Caki2 (cell line): ENCODE measurements around the gene PTPRO. TPM values are rescaled to one million over a fixed set of nuclear protein-coding genes. Genes with fewer than 3 reads are reported as not detected.

Source experiments
- DNase-seq: peaks from one replicate; pipeline ENCODE4 v3.0.0-alpha.2; 2015; ENCODE audit warnings: low read depth
- in situ Hi-C: cut with HindIII; loops from 2 replicates; pipeline ENCODE4 v1.10.0; 2016; ENCODE audit warnings: low sequenced_read_pairs, low pct_unique_long_range_greater_than_20kb, mixed read lengths
- total RNA-seq: library from RNA; depleted of rRNA; stranded (reverse); fragments of >200 nt; shearing (Covaris generic); gene quantifications from 2 replicates; pipeline ENCODE4 v1.2.3, GENCODE V29; 2014; ENCODE audit warnings: low replicate concordance

PTPRO gene
- total RNA-seq, 1 experiment from 2014 or later, result 0.54 TPM

- peak; percentile 93 for DNase-seq
- in situ Hi-C loops, result no loop called here
Measured at GRCh38 chr12:15336768-15337553, 14.7 kb downstream of the PTPRO start.

DNA sequence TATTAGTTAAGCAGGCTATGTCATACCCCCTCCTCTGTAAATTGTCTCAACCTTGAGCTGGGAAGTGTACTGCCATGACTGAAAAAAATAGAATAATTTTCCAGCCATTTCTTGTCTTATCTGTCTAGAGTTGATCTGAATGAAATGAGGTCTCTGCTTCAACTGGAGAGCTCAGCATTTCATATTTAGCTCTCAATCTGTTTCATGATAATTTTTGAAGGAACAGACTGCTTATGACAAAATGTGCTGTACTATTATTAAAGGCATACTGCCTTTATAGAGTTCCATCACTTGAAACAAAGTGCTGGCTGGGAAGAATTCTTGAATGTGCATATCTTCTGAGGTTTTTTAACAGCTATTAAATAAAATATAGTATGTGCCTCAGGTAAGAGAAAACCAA, 19.1 kb downstream of the PTPRO start:
- in situ Hi-C loops, result no loop called here
- no peak for DNase-seq

DNA sequence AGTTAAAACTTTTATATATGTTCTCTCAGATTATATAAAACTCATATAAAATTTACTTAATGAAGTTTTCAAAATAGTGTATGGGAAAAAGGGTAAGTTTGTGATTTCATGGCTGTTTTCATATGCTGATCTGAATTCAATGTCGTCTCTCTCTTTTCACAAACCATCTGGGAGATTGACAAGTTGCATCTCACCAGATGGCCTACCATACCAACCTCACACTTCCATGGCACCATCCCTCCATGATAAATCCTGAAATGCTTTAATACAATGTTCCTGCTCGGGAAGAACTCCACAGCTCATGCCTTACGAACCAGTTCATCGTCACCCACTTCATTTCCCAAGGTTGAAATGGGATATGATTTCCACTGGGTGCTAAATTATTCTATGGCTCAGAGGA, 22.3 kb downstream of the PTPRO start:
- in situ Hi-C loops, result no loop called here
- no peak for DNase-seq

GRCh38 chr12:15346488-15346887, 24.2 kb downstream of the PTPRO start:
- in situ Hi-C loops, result no loop called here
- DNase-seq, result no peak

DNA sequence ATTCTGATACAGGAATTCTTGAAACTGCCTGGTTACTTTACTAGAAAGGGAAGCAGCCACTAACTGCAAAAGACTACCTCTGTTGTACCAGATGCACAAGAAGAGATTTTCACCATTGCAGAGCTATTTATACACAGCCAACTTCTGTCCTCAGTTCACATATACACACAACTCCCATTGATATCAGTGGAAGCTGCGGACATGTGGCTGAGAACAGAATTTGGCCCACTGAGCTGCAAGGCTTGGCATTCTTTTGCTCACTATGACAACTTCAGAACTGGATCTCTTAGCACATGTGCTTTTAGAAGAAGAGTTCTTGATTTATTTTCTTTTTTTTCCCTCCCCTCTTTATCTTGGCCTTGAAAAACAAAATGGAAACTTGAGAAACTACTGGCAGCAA, 28.3 kb downstream of the PTPRO start:
- DNase-seq, result no peak
- in situ Hi-C loops, result no loop called here

DNA sequence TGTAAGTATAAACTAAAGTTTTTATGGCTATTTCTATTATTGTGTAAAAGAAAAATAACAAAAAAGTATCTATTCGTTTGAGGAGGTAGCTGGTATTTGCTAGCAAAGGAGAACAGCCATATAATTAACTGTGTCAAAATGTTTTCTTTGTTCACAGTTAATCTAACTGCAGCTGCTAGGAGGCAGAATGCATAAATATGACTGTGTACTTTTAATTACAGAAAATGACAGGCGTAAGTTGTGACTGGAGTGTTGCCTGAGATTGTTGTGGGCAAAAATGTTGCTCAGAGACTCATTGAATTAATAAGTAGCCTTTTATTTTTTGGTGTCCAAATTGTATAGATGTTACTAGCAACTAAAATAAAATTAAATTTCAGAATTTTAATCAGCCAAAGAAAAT, 33.5 kb downstream of the PTPRO start:
- DNase-seq, result no peak
- in situ Hi-C loops, result no loop called here

GRCh38 chr12:15356951-15357364, 34.6 kb downstream of the PTPRO start:
- no peak for DNase-seq
- in situ Hi-C loops, result no loop called here

DNA sequence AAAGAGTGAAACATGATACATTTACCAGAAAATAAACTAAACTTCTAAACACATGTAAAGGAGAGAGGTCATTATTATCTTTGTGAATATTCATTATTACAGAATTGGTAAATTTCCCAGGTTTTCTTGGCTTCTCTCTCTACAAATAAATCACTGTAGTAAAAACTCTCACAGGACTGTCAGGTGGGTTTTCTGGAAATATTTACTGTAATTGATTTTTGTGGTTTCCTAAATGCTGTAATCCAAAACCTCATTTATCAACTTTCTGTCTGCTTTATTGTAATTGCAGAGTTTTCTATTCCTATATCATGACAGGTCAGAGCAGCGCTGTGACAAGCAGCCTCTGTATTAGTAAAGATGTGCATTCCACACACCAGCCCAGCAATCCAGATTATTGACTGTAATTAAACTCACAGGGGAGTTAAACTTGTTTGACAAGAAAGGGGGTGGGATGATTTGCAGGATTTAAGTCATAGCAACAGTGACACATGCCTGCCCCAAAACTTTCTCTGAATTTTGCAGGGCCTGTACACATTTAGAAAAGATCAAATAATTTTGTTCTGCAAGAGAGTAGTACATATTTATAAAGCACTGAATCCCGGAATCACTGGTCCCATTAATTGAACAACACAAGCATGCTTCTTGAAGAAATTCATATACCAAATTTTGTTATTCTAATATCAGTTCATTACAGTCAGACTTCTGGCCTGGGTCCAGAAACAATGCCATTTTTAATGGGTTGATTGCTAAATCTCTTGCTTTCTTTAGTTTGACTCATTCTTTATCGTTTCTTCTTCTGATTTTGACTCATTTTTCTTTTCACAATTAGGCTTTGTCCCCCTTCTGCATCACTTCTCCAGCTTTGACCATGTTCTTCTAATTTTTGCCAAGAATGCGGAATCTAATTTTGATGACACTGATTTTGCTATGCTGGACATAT, 42.2 kb downstream of the PTPRO start:
- DNase-seq, result no peak

DNA sequence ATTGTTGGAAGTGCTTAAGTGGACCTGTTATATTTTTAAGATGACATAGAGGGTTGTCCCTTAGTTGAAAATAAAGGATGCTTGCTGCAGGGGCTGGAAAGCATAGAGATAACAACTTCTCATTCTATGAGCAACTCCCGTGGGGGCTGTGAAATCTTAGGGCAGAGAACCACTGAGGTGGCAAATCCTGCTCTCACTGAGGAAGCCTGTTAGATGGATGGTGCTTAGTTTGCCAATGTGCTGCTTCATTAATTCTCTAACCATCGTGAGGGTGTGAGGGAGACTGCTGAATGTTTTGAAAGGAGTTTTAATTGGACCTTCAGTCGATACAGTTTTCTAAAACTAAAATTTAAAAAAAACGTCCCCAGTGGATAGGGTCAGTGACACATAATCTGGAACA, 46.5 kb downstream of the PTPRO start:
- DNase-seq, result no peak
- in situ Hi-C loops, result no loop called here

More for the DNA sequence above, 42.2 kb downstream of the PTPRO start:
- in situ Hi-C loops, result no loop called here

DNA sequence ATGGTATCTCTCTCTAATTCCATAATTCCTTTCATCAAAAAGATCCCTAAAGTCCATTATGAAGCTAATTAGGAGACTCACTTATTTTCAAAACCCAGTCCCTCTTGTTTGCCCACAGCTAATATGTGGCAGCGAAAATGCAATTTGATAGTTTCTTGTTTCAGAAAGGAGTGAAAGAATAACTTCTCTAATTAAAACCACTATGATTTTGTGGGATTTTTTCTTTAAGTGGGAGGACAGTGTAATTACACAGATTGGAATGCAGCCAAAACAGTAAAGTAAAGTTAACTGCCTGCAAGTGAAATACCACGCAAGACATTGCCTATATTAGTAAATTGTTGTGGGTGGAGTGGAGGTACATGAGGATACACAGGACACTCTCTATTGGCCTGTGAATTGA, 50.0 kb downstream of the PTPRO start:
- in situ Hi-C loops, result no loop called here
- DNase-seq, result no peak

GRCh38 chr12:15387772-15388171, 65.5 kb downstream of the PTPRO start:
- no peak for DNase-seq
- in situ Hi-C loops, result no loop called here

GRCh38 chr12:15389561-15389960, 67.3 kb downstream of the PTPRO start:
- no peak for DNase-seq
- in situ Hi-C loops, result no loop called here

- peak; percentile 81 for DNase-seq
Measured at GRCh38 chr12:15393037-15393436, 70.7 kb downstream of the PTPRO start.

GRCh38 chr12:15393995-15394394, 71.7 kb downstream of the PTPRO start:
- in situ Hi-C loops, result no loop called here
- no peak for DNase-seq

More at GRCh38 chr12:15393037-15393436, 70.7 kb downstream of the PTPRO start:
- in situ Hi-C loops, result no loop called here

GRCh38 chr12:15404485-15404884, 82.2 kb downstream of the PTPRO start:
- no peak for DNase-seq
- in situ Hi-C loops, result no loop called here

DNA sequence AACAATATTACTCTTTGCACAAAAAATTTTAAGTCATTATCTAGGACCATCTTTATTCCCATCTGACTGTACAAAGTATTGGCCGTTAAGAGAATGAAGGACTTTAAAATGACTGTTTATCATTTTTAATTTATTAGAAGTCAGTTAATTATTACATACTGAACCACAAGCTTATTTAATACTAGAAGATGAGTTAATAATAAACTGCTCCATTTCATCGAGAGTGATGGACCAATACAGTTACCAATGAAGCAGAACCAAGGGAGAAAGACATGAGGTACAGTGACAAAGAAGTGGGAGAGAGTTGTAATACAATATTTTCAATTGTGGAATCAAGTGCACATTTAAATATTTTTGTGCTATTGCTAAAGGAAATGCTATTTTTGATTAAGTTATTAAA, 83.3 kb downstream of the PTPRO start:
- in situ Hi-C loops, result no loop called here
- DNase-seq, result no peak

DNA sequence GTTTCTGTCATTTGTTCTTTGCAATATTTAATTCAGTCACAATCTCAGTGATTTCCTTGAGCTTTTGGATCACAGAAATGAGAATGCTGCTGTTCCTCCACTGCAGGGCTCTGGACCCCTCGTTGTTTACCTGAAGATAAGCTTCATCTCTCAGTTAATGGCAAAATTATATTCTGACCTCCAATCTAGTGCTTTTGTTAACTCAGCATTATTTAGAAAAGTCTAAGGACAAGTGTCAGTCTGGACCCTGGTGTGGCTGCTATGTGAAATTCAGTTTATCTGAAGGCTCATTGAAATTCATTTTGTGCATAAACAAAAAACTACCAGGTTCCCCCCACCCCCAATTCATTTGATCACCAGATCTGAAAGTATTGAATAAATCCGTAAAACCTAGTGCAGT, 84.7 kb downstream of the PTPRO start:
- no peak for DNase-seq
- in situ Hi-C loops, result no loop called here

GRCh38 chr12:15411842-15412241, 89.5 kb downstream of the PTPRO start:
- in situ Hi-C loops, result no loop called here
- no peak for DNase-seq

DNA sequence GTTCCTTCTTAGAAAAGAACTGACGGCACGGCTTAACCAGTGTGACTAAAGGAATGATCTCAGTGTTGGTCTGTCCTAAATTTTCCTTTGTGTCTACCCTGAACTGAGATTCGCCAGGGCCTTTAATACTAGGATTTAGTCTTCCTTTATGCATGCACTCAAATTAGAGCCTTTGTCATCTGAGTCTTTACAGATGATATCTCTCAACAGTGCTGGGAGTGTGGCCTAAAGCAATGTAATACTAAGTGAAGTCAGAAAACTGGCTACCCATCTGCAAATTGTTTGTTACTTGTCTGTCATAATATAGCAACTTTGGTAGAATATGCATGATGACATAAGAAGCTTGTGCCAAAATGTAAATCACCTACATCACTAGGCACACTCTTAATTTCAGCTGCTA, 95.4 kb downstream of the PTPRO start:
- in situ Hi-C loops, result no loop called here
- no peak for DNase-seq
